HG03457 (cell line): Measurements from ENCODE around the gene SCYGR5.
A peak's percentile ranks its signal among the peaks of the same experiment; 100 is the strongest.
"Not testable (repeated sequence)": the region's sequence is repeated elsewhere in the genome, so short reads cannot be mapped to it uniquely, and the experiment has no call there.

ENCODE experiments used
- ATAC-seq: cut with Tn5 transposase; IDR thresholded peaks from one replicate; pipeline ENCODE4 v1.9.1; 2021; ENCODE audit warnings: moderate number of reproducible peaks; ENCODE audit not compliant: unreplicated experiment

The SCYGR5 gene

GRCh38 chr2:227666631-227667170 lies at the start of gene SCYGR5:
Gene SCYGR5, plus strand, starts transcription at chr2:227666804. Its CDS starts 0 bp downstream, at chr2:227666804.
- not testable (repeated sequence) for ATAC-seq

- no peak for ATAC-seq
Measured at GRCh38 chr2:227617316-227618230, 49.0 kb upstream of the SCYGR5 start, which contains the start of gene SCYGR4. Gene SCYGR4, plus strand, starts transcription at chr2:227617498. Its CDS starts 0 bp downstream, at chr2:227617498.

- no peak for ATAC-seq
Measured at GRCh38 chr2:227623226-227623625, 43.4 kb upstream of the SCYGR5 start.

- ATAC-seq: no peak
Measured at GRCh38 chr2:227625420-227625819, 41.2 kb upstream of the SCYGR5 start.

GRCh38 chr2:227626580-227627151 lies 39.9 kb upstream of the SCYGR5 start:
- ATAC-seq: no peak

GRCh38 chr2:227627769-227628168 lies 38.8 kb upstream of the SCYGR5 start:
- ATAC-seq: peak; percentile 95

GRCh38 chr2:227629435-227629834 lies 37.2 kb upstream of the SCYGR5 start:
- no peak for ATAC-seq

GRCh38 chr2:227630322-227630721 lies 36.3 kb upstream of the SCYGR5 start:
- ATAC-seq: no peak

- no peak for ATAC-seq
Measured at GRCh38 chr2:227632827-227633226, 33.8 kb upstream of the SCYGR5 start.

GRCh38 chr2:227634201-227634600 lies 32.4 kb upstream of the SCYGR5 start:
- ATAC-seq: no peak

- ATAC-seq: no peak
Measured at GRCh38 chr2:227642656-227643055, 23.9 kb upstream of the SCYGR5 start.

- no peak for ATAC-seq
Measured at GRCh38 chr2:227643990-227644551, 22.5 kb upstream of the SCYGR5 start.

GRCh38 chr2:227653419-227653818 lies 13.2 kb upstream of the SCYGR5 start:
- ATAC-seq: no peak

- ATAC-seq: no peak
Measured at GRCh38 chr2:227654426-227654825, 12.2 kb upstream of the SCYGR5 start.

- ATAC-seq: no peak
Measured at GRCh38 chr2:227655454-227655853, 11.2 kb upstream of the SCYGR5 start.

- ATAC-seq: no peak
Measured at GRCh38 chr2:227657199-227657845, 9.3 kb upstream of the SCYGR5 start.

GRCh38 chr2:227661025-227661649 lies 5.5 kb upstream of the SCYGR5 start:
- ATAC-seq: no peak

- no peak for ATAC-seq
Measured at GRCh38 chr2:227661827-227662226, 4.8 kb upstream of the SCYGR5 start.

GRCh38 chr2:227665189-227665940 lies 1.2 kb upstream of the SCYGR5 start:
- no peak for ATAC-seq
